GM18520 (cell line): Measurements from ENCODE around the gene RPL36AL.
"Not testable (repeated sequence)": the region's sequence is repeated elsewhere in the genome, so short reads cannot be mapped to it uniquely, and the experiment has no call there.

Experiments
- ATAC-seq: cut with Tn5 transposase; IDR thresholded peaks from one replicate; pipeline ENCODE4 v1.9.1; 2021; ENCODE audit not compliant: unreplicated experiment

Gene RPL36AL

GRCh38 chr14:49620182-49621113 lies at the start of gene RPL36AL, which contains the start of gene MGAT2:
Gene RPL36AL (minus strand): TSS chr14:49620626. CDS start chr14:49619104, 1,522 bp downstream.
Gene MGAT2 (plus strand): TSS chr14:49620799. CDS start chr14:49621269, 470 bp downstream.
- ATAC-seq, result peak; percentile 83

- ATAC-seq, result no peak
Measured at GRCh38 chr14:49659526-49660455, 39.4 kb upstream of the RPL36AL start.

DNA sequence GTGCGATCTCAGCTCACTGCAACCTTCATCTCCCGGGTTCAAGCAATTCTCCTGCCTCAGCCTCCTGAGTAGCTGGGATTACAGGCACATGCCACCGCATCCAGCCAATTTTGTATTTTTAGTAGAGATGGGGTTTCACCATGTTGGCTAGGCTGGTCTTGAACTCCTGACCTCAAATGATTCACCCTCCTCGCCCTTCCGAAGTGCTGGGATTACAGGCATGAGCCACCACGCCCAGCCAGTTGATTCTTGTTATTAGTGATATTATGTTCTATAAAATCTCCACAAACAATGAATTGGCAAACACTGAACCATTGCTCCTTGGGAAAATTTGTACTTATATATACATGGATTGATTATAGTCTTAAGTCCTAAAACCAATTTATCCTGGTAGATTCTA lies 37.1 kb upstream of the RPL36AL start:
- not testable (repeated sequence) for ATAC-seq

DNA sequence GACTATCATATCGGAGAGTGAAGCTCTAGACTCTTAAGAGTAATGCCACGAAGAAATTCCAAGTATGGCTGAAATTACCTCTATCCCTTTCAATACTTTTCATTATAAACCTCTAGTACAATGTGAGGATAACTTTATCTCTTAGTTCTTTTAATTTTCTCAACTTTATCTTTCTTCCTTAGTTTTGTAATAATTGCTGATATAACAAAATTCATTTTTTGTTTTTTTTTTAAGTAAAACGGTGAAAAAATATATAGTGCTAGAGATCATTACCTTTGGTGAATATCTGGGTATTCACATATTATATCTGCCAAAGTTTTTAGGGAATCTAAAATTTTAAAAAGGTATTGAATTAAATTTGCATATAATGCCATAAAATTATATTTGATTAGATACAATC lies 34.1 kb upstream of the RPL36AL start:
- ATAC-seq, result no peak

GRCh38 chr14:49653508-49653907 lies 33.1 kb upstream of the RPL36AL start:
- ATAC-seq, result no peak

DNA sequence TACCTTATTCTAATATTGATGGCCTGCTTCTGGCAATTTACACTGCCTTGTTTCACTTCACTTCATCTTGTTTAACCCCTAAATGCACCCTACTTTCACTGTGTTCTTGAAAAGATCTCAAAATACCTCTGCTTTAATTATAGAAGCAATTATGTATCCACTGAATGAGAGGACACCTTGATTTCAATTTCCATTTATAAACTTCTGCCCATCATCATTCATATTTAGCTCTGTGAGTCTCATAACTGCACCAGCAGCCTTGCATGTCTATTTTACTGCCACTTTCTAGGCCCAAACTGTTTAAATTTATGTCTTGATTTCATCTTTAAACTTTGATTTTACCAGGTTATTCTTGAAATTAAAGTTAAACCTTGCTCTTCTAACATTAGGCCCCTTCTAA lies 21.7 kb upstream of the RPL36AL start:
- ATAC-seq, result no peak

- no peak for ATAC-seq
Measured at GRCh38 chr14:49641697-49642129, 21.3 kb upstream of the RPL36AL start.

GRCh38 chr14:49640540-49641417 lies 20.4 kb upstream of the RPL36AL start:
- no peak for ATAC-seq

DNA sequence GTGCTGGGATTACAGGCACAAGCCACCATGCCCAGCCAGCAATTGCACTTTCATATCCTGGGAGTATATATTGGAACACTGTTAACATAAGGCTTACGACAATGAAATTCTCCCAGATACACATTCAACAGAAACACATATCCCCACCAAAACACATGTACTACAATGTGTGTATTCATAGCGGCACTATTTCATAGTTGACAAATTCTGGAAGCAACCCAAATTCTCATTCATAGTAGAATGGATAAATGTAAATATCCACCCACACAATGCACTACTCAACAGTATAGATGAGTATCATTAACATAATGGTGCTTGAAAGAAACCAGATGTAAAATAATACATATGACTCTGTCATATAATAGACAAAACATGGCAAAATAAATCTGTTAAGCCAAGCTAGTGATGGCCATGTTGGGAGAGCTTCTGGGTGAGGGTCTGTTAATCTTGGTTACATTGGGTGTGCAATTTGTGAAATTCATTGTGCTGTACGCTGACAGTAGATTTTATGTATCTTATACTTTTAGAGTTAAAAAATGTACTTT lies 17.2 kb upstream of the RPL36AL start:
- no peak for ATAC-seq

DNA sequence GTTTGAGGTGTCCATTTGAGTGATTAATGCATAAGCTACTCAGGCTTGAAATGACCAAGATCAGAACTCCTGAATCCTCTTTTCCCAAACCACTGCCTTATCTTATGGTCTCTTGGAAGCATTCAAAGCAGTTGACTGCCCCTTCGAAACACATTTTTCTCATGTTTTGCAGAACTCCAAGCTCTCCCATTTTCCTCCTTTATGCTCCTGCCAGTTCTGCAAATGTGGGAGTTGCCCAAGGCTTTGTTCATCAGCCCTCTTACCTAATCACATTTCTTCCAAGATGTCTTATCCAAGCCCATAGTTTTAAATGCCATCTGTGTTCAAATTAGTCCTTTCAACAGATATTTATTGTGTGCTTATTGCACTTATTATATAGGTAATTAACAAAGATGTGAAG lies 16.4 kb upstream of the RPL36AL start:
- no peak for ATAC-seq

GRCh38 chr14:49634547-49635334 lies 14.3 kb upstream of the RPL36AL start, which contains the start of gene DNAAF2:
Gene DNAAF2 (minus strand): TSS chr14:49635244. CDS start chr14:49635149, 95 bp downstream.
- peak; percentile 18 for ATAC-seq

GRCh38 chr14:49633640-49634546 lies 13.5 kb upstream of the RPL36AL start:
- ATAC-seq, result peak; percentile 64

GRCh38 chr14:49623941-49624839 lies 3.8 kb upstream of the RPL36AL start:
- ATAC-seq, result no peak

- ATAC-seq, result no peak
Measured at GRCh38 chr14:49623387-49623786, 3.0 kb upstream of the RPL36AL start.

- no peak for ATAC-seq
Measured at GRCh38 chr14:49622022-49622607, 1.7 kb upstream of the RPL36AL start.

GRCh38 chr14:49621114-49621881 lies 872 bp upstream of the RPL36AL start:
- ATAC-seq, result peak; percentile 2
